ENCODE results near the gene EVA1C. TPM values are rescaled to one million over a fixed set of nuclear protein-coding genes. Genes with fewer than 3 reads are reported as not detected.
A peak's percentile ranks its signal among the peaks of the same experiment; 100 is the strongest.

EVA1C gene
- 1.3 and 1.6 TPM in 2 replicates for total RNA-seq
- 0.63 TPM for total RNA-seq (2013)
- polyA plus RNA-seq = 0.68 and 0.84 TPM in 2 replicates
- 0.77 and 2.2 TPM in 2 replicates for polyA minus RNA-seq

GRCh38 chr21:32412162-32413014 lies at the start of gene EVA1C:
EVA1C (plus strand) TSS chr21:32412706; CDS start chr21:32412854, 148 bp downstream.
- POLR2A ChIA-PET = no interaction called here
- Histone ChIP-seq H3K4me1 (ENCODE audit: control insufficient read depth in 2 of 2, insufficient read depth in 2 of 2, low read length in 2 of 2) (peaks cover 13% of the 10 kb centered on the region in 2 donors), H3K9ac (ENCODE audit: low read length) (peak within 1 kb of the TSS; percentile 58), H3K4me2 (replicated peaks; ENCODE audit: low read depth, low read length, poor library complexity, severe bottlenecking) (peak within 1 kb of the TSS; percentile 80), H3K79me2 (ENCODE audit: control insufficient read depth, insufficient read depth, low read length) (no peaks in the 10 kb centered on the region), H4K20me1 (ENCODE audit: control insufficient read depth, insufficient read depth, low read length, poor library complexity, severe bottlenecking) (no peaks in the 10 kb centered on the region), H3K4me3 (ENCODE audit: control extremely low read depth in 1 of 5, extremely low read depth in 1 of 5, insufficient read depth in 1 of 5, low read depth in 2 of 5, low read length in 4 of 5) (peak within 1 kb of the TSS in 4 of 5 experiments; percentile 31 to 59 (median 46)), H3K36me3 (replicated peaks in 1 of 2; ENCODE audit: control extremely low read depth in 1 of 2, control insufficient read depth in 1 of 2, extremely low read depth in 1 of 2, insufficient read depth in 2 of 2, low read length in 1 of 2) (no peaks in the 10 kb centered on the region), H3K27ac (ENCODE audit: low read length in 2 of 2) (no peak within 1 kb of the TSS), H3K27me3 (replicated peaks in 1 of 4; ENCODE audit: control extremely low read depth in 1 of 4, control insufficient read depth in 3 of 4, insufficient read depth in 4 of 4, low read length in 3 of 4) (peaks cover 0 to 29% (median 7%) of the 10 kb centered on the region in 4 experiments), H3K9me3 (ENCODE audit: control extremely low read depth in 1 of 3, control insufficient read depth in 2 of 3, insufficient read depth in 1 of 3, low read length in 2 of 3) (peaks cover 0 to 10% (median 0%) of the 10 kb centered on the region in 3 donors), H2AFZ (ENCODE audit: insufficient read depth, low read depth, low read length, poor library complexity, severe bottlenecking) (peak within 1 kb of the TSS; percentile 69)
- intact Hi-C loops (cut with micrococcal nuclease) = no loop called here
- Mint-ChIP-seq H3K9me3 (ENCODE audit: insufficient read depth) (no peaks in the 10 kb centered on the region), H3K27ac (no peak within 1 kb of the TSS), H3K27me3 (peaks cover 54% of the 10 kb centered on the region), H3K4me1 (peaks cover 16% of the 10 kb centered on the region), H3K4me3 (peak within 1 kb of the TSS; percentile 84)
- CTCF ChIA-PET = interaction anchor here (1.1 kb wide), 1 partner anchor 10 kb away, joined by 3 read pairs; no protein-coding TSS in a partner anchor
- WGBS (ENCODE audit: insufficient coverage) = 1% methylated on average over 104 of the region's 104 CpGs
- ATAC-seq (ENCODE audit: low read depth) (peak; percentile 39), DNase-seq (peak; percentile 41)
- TF ChIP-seq CTCF (IDR thresholded peaks at IDR 0.05) (no peak), EZH2 (IDR thresholded peaks at IDR 0.05; ENCODE audit: borderline replicate concordance, insufficient read depth, low read depth, low read length, poor library complexity, severe bottlenecking) (no peak)

- H3K27me3 Mint-ChIP-seq = no peaks in the 10 kb centered on the region
- no peaks in the 10 kb centered on the region for H3K9me3 Mint-ChIP-seq (ENCODE audit: insufficient read depth)
- intact Hi-C loops (cut with micrococcal nuclease) = no loop called here
- Histone ChIP-seq H3K79me2 (ENCODE audit: control insufficient read depth, insufficient read depth, low read length) (no peaks in the 10 kb centered on the region), H3K9ac (ENCODE audit: low read length) (no peak overlapping the region), H3K4me3 (ENCODE audit: control extremely low read depth in 1 of 5, extremely low read depth in 1 of 5, insufficient read depth in 1 of 5, low read depth in 2 of 5, low read length in 4 of 5) (no peak overlapping the region), H3K9me3 (ENCODE audit: control extremely low read depth in 1 of 3, control insufficient read depth in 2 of 3, insufficient read depth in 1 of 3, low read length in 2 of 3) (no peaks in the 10 kb centered on the region), H3K27me3 (replicated peaks in 1 of 4; ENCODE audit: control extremely low read depth in 1 of 4, control insufficient read depth in 3 of 4, insufficient read depth in 4 of 4, low read length in 3 of 4) (no peaks in the 10 kb centered on the region), H4K20me1 (ENCODE audit: control insufficient read depth, insufficient read depth, low read length, poor library complexity, severe bottlenecking) (no peaks in the 10 kb centered on the region), H3K27ac (ENCODE audit: low read length in 2 of 2) (no peak overlapping the region), H2AFZ (ENCODE audit: insufficient read depth, low read depth, low read length, poor library complexity, severe bottlenecking) (no peak overlapping the region), H3K36me3 (replicated peaks in 1 of 2; ENCODE audit: control extremely low read depth in 1 of 2, control insufficient read depth in 1 of 2, extremely low read depth in 1 of 2, insufficient read depth in 2 of 2, low read length in 1 of 2) (peaks cover 0 to 88% of the 10 kb centered on the region in 2 experiments), H3K4me1 (ENCODE audit: control insufficient read depth in 2 of 2, insufficient read depth in 2 of 2, low read length in 2 of 2) (no peaks in the 10 kb centered on the region), H3K4me2 (replicated peaks; ENCODE audit: low read depth, low read length, poor library complexity, severe bottlenecking) (no peak overlapping the region)
- POLR2A ChIA-PET = no interaction called here
- no peak overlapping the region for H3K4me3 Mint-ChIP-seq
- H3K4me1 Mint-ChIP-seq = no peaks in the 10 kb centered on the region
- CTCF ChIA-PET = interaction anchor here (1.1 kb wide), 1 partner anchor 407 kb away, joined by 3 read pairs; the partner anchor contains the start of gene PAXBP1
- no peak overlapping the region for H3K27ac Mint-ChIP-seq
- ATAC-seq (ENCODE audit: low read depth) = no peak
- TF ChIP-seq CTCF (IDR thresholded peaks at IDR 0.05) = no peak
- TF ChIP-seq EZH2 (IDR thresholded peaks at IDR 0.05; ENCODE audit: borderline replicate concordance, insufficient read depth, low read depth, low read length, poor library complexity, severe bottlenecking) = no peak
- 42% methylated on average over 6 of the region's 7 CpGs for WGBS (ENCODE audit: insufficient coverage)
- no peak for DNase-seq
These were observed 48.1 kb upstream of the EVA1C start for GRCh38 chr21:32364387-32364786.
